Measurements from ENCODE around the gene TMEM82.

The TMEM82 gene

GRCh38 chr1:15756143-15757015 lies 14.1 kb downstream of the TMEM82 start:
- no peak for DNase-seq (ENCODE audit: low read depth in 2 of 2)

- no peak for DNase-seq (ENCODE audit: low read depth in 2 of 2)
These were observed 14.8 kb downstream of the TMEM82 start for GRCh38 chr1:15757016-15757543.

- DNase-seq (ENCODE audit: low read depth in 2 of 2) = no peak
These were observed 15.5 kb downstream of the TMEM82 start for GRCh38 chr1:15757575-15758342.

- no peak for DNase-seq (ENCODE audit: low read depth in 2 of 2)
These were observed 16.1 kb downstream of the TMEM82 start, which contains the start of gene FBLIM1 for GRCh38 chr1:15758343-15758931. Gene FBLIM1 (plus strand): TSS chr1:15758795. CDS start chr1:15764984, 6,189 bp downstream.

GRCh38 chr1:15758953-15759661 lies 16.8 kb downstream of the TMEM82 start:
- DNase-seq (ENCODE audit: low read depth in 2 of 2) = no peak

GRCh38 chr1:15760520-15761211 lies 18.4 kb downstream of the TMEM82 start:
- DNase-seq (ENCODE audit: low read depth in 2 of 2) = no peak

GRCh38 chr1:15761366-15762128 lies 19.2 kb downstream of the TMEM82 start:
- no peak for DNase-seq (ENCODE audit: low read depth in 2 of 2)

- DNase-seq (ENCODE audit: low read depth in 2 of 2) = no peak
These were observed 20.2 kb downstream of the TMEM82 start for GRCh38 chr1:15762546-15762945.

- no peak for DNase-seq (ENCODE audit: low read depth in 2 of 2)
These were observed 22.0 kb downstream of the TMEM82 start for GRCh38 chr1:15764269-15764764.

- no peak for DNase-seq (ENCODE audit: low read depth in 2 of 2)
These were observed 22.6 kb downstream of the TMEM82 start for GRCh38 chr1:15764890-15765289.

GRCh38 chr1:15765495-15766194 lies 23.3 kb downstream of the TMEM82 start:
- DNase-seq (ENCODE audit: low read depth in 2 of 2) = no peak

GRCh38 chr1:15767941-15768340 lies 25.6 kb downstream of the TMEM82 start:
- DNase-seq (ENCODE audit: low read depth in 2 of 2) = no peak

- DNase-seq (ENCODE audit: low read depth in 2 of 2) = no peak
These were observed 26.1 kb downstream of the TMEM82 start for GRCh38 chr1:15768388-15768787.

- DNase-seq (ENCODE audit: low read depth in 2 of 2) = no peak
These were observed 28.1 kb downstream of the TMEM82 start for GRCh38 chr1:15770313-15770962.

- DNase-seq (ENCODE audit: low read depth in 2 of 2) = no peak
These were observed 29.7 kb downstream of the TMEM82 start for GRCh38 chr1:15771836-15772515.

GRCh38 chr1:15775706-15776105 lies 33.4 kb downstream of the TMEM82 start:
- no peak for DNase-seq (ENCODE audit: low read depth in 2 of 2)

- DNase-seq (ENCODE audit: low read depth in 2 of 2) = no peak
These were observed 35.8 kb downstream of the TMEM82 start for GRCh38 chr1:15777909-15778707.
